ENCODE measurements around the gene ATP1B1. TPM values are rescaled to one million over a fixed set of nuclear protein-coding genes. Genes with fewer than 3 reads are reported as not detected.

ATP1B1 gene
- total and polyA plus RNA-seq, 9 of the 15 experiments (the other 6 are each of a cell fraction or from before 2014, with no cell fraction given), result 0.76 to 3.0 (median 1.7) TPM

- CTCF ChIA-PET (ENCODE audit: low intra/inter-chr PET ratio), result no interaction called here
- 45% methylated on average over 1 of the region's 1 CpG for WGBS (ENCODE audit: insufficient coverage, low coverage, missing lambda C conversion rate)
- POLR2A ChIA-PET, result interaction anchor here (0.6 kb wide), 1 partner anchor 537 kb away, joined by 3 read pairs; no protein-coding TSS in a partner anchor
- Histone ChIP-seq H3K79me2 (ENCODE audit: control insufficient read depth, insufficient read depth, low read length) (no peaks in the 10 kb centered on the region), H3K4me1 (replicated peaks in 1 of 2; ENCODE audit: control insufficient read depth in 2 of 2, insufficient read depth in 2 of 2, low read length in 2 of 2) (peaks cover 0 to 16% of the 10 kb centered on the region in 2 experiments; a peak in 2 of 5 replicates), H4K20me1 (replicated peaks; ENCODE audit: control insufficient read depth, insufficient read depth, low read length) (no peaks in the 10 kb centered on the region), H3K36me3 (ENCODE audit: control insufficient read depth, insufficient read depth, low read length) (no peaks in the 10 kb centered on the region), H2AFZ (ENCODE audit: low read depth, low read length) (no peak overlapping the region), H3K9me3 (replicated peaks; ENCODE audit: control insufficient read depth, insufficient read depth, low read depth, low read length) (no peaks in the 10 kb centered on the region), H3K4me2 (ENCODE audit: insufficient read depth, low read length) (no peak overlapping the region), H3K9me1 (ENCODE audit: control insufficient read depth, insufficient read depth, low read length) (no peaks in the 10 kb centered on the region), H3K9ac (ENCODE audit: insufficient read depth in 1 of 2, low read depth in 2 of 2, low read length in 2 of 2) (no peak overlapping the region), H3K4me3 (no peak overlapping the region), H3K27me3 (ENCODE audit: control insufficient read depth in 2 of 2, insufficient read depth in 2 of 2, low read length in 2 of 2) (no peaks in the 10 kb centered on the region), H3K27ac (ENCODE audit: extremely low read depth, low read depth, low read length) (no peak overlapping the region)
- FAIRE-seq (no peak), ATAC-seq (no peak), DNase-seq (ENCODE audit: extremely low read depth in 1 of 4, low spot score in 3 of 4) (no peak)
- in situ Hi-C loops (cut with MboI) (no loop called here), intact Hi-C loops (cut with micrococcal nuclease) (no loop called here)
- BruUV-seq (replicated peaks), result no TSS peak
- TF ChIP-seq ELF2 (CRISPR knock-in tag; IDR thresholded peaks at IDR 0.05), result no peak
- no peak for TF ChIP-seq ZBTB43 (CRISPR knock-in tag; IDR thresholded peaks at IDR 0.05)
- no peak for TF ChIP-seq NCOA4 (IDR thresholded peaks at IDR 0.05; ENCODE audit: partially characterized antibody)
- TF ChIP-seq PRDM10 (IDR thresholded peaks at IDR 0.05; ENCODE audit: partially characterized antibody), result no peak
- TF ChIP-seq ZNF277 (CRISPR knock-in tag; IDR thresholded peaks at IDR 0.05; ENCODE audit: borderline replicate concordance), result no peak
- TF ChIP-seq SNIP1 (IDR thresholded peaks at IDR 0.05; ENCODE audit: low read depth), result no peak
- TF ChIP-seq NR0B1 (IDR thresholded peaks at IDR 0.05; ENCODE audit: partially characterized antibody), result no peak
- TF ChIP-seq HNRNPH1 (optimal IDR thresholded peaks at IDR 0.05; ENCODE audit: low read depth, low read length), result no peak
- no peak for TF ChIP-seq PML (IDR thresholded peaks at IDR 0.05; ENCODE audit: low read length)
- no peak for TF ChIP-seq TAF9B (IDR thresholded peaks at IDR 0.05; ENCODE audit: partially characterized antibody)
- TF ChIP-seq UBTF (IDR thresholded peaks at IDR 0.05; ENCODE audit: borderline replicate concordance in 1 of 2, low read depth in 2 of 2, low read length in 2 of 2), result no peak
These were observed 40.2 kb downstream of the ATP1B1 start for GRCh38 chr1:169146576-169147214.
